Left ventricle myocardium inferior (tissue), 1 donor: Measurements from ENCODE around the gene PLA2G2D. TPM values are rescaled to one million over a fixed set of nuclear protein-coding genes. Genes with fewer than 3 reads are reported as not detected.
A peak's percentile ranks its signal among the peaks of the same experiment; 100 is the strongest.

ENCODE experiments used
- DNase-seq: peaks from one replicate; pipeline ENCODE4 v3.0.0-alpha.2; 2020
- H3K27ac ChIP-seq: fragments of 200-600 bp; replicated peaks from 2 replicates; pipeline ENCODE4 v1.8.0; 2021
- H3K27me3 ChIP-seq: fragments of 200-600 bp; 2 replicates; pipeline ENCODE4 v1.8.0; 2021; ENCODE audit warnings: low read depth
- H3K36me3 ChIP-seq: fragments of 200-600 bp; 2 replicates; pipeline ENCODE4 v1.8.0; 2021
- H3K4me1 ChIP-seq: fragments of 200-600 bp; 2 replicates; pipeline ENCODE4 v1.8.0; 2021
- H3K4me3 ChIP-seq: fragments of 200-600 bp; 2 replicates; pipeline ENCODE4 v1.8.0; 2021; ENCODE audit warnings: mild to moderate bottlenecking, moderate library complexity
- H3K9me3 ChIP-seq: fragments of 200-600 bp; replicated peaks from 2 replicates; pipeline ENCODE4 v1.8.0; 2021
- intact Hi-C: fragments of 100-400 bp; cut with micrococcal nuclease; formaldehyde crosslinking; loops from one replicate; pipeline ENCODE4 v1.11.0; 2022
- total RNA-seq: library from RNA; stranded (reverse); fragmentation: NEBNext Ultra II Directional; extraction: Animal tissue kit (Norgen Biotek cat#: 25700); gene quantifications from one replicate; pipeline ENCODE4 v1.2.1, GENCODE V29; 2021
- TF ChIP-seq, protein P1 (sequence below): fragments of 200-600 bp; IDR thresholded peaks from 2 replicates; pipeline ENCODE4 v1.8.0; 2021; ENCODE audit warnings: antibody characterized with exemption, mild to moderate bottlenecking, borderline replicate concordance
- donor health status: DM: no; HTN: yes; CAD: no; lungs with severe emphysema.

Gene PLA2G2D
- total RNA-seq, 1 donor from 2014 or later = not detected

- DNase-seq = no peak
- intact Hi-C loops = loop anchor here (10.0 kb wide), 1 partner anchor 125 kb away; the partner anchor contains the start of gene PLA2G2A
- H3K27ac ChIP-seq = no peak overlapping the region
- H3K9me3 ChIP-seq = peaks cover 13% of the 10 kb centered on the region
- H3K27me3 ChIP-seq = peaks cover 15% of the 10 kb centered on the region
- no peaks in the 10 kb centered on the region for H3K36me3 ChIP-seq
- H3K4me3 ChIP-seq = no peak overlapping the region
- peaks cover 7% of the 10 kb centered on the region for H3K4me1 ChIP-seq
- TF ChIP-seq, protein P1, sequence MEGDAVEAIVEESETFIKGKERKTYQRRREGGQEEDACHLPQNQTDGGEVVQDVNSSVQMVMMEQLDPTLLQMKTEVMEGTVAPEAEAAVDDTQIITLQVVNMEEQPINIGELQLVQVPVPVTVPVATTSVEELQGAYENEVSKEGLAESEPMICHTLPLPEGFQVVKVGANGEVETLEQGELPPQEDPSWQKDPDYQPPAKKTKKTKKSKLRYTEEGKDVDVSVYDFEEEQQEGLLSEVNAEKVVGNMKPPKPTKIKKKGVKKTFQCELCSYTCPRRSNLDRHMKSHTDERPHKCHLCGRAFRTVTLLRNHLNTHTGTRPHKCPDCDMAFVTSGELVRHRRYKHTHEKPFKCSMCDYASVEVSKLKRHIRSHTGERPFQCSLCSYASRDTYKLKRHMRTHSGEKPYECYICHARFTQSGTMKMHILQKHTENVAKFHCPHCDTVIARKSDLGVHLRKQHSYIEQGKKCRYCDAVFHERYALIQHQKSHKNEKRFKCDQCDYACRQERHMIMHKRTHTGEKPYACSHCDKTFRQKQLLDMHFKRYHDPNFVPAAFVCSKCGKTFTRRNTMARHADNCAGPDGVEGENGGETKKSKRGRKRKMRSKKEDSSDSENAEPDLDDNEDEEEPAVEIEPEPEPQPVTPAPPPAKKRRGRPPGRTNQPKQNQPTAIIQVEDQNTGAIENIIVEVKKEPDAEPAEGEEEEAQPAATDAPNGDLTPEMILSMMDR = no peak
Observed at GRCh38 chr1:20099533-20099932, 19.8 kb downstream of the PLA2G2D start.

DNA sequence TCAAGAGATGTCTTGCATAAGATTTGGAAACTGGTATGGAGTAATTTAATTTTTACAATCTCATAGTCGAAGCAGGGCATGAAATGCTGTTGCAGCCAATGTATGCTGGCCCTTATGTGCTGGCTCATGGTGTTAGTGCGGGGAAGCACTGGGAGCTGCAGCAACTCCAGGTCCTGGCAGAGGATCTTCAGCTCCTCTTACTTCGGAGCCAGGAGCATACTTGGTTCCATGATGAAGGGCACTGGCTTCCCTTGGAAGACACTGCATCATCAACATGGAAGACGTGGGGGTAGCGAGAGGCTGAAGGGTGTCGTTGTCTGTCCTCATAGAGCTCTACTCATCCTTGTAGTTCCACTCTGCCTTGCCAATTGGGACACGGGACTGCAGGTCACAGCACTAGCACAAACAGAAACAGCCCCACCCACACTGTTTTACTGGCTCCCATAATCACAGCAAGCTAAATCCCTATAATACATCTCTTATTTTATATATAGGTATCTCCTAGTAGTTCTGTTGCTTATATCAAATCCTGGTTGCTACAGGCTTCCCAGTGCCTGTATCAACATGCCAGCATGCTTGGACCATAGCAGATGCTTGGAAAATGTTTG lies 22.4 kb downstream of the PLA2G2D start:
- peaks cover 11% of the 10 kb centered on the region for H3K27me3 ChIP-seq
- TF ChIP-seq, protein P1 = no peak
- H3K9me3 ChIP-seq = peaks cover 13% of the 10 kb centered on the region
- no peaks in the 10 kb centered on the region for H3K36me3 ChIP-seq
- peaks cover 13% of the 10 kb centered on the region for H3K4me1 ChIP-seq
- H3K4me3 ChIP-seq = no peak overlapping the region
- intact Hi-C loops = loop anchor here (10.0 kb wide), 1 partner anchor 122 kb away; the partner anchor contains the start of gene PLA2G2A
- DNase-seq = no peak
- peak overlapping the region; percentile 81 for H3K27ac ChIP-seq

- peaks cover 9% of the 10 kb centered on the region for H3K36me3 ChIP-seq
- H3K4me3 ChIP-seq = no peak overlapping the region
- peak overlapping the region; percentile 81 for H3K27ac ChIP-seq
- H3K4me1 ChIP-seq = peaks cover 6% of the 10 kb centered on the region
- DNase-seq = no peak
- TF ChIP-seq, protein P1 = no peak
- peaks cover 13% of the 10 kb centered on the region for H3K9me3 ChIP-seq
- intact Hi-C loops = loop anchor here (10.0 kb wide), 1 partner anchor 121 kb away; the partner anchor contains the start of gene PLA2G2A
- peaks cover 8% of the 10 kb centered on the region for H3K27me3 ChIP-seq
Observed at GRCh38 chr1:20095564-20096434, 23.5 kb downstream of the PLA2G2D start.

DNA sequence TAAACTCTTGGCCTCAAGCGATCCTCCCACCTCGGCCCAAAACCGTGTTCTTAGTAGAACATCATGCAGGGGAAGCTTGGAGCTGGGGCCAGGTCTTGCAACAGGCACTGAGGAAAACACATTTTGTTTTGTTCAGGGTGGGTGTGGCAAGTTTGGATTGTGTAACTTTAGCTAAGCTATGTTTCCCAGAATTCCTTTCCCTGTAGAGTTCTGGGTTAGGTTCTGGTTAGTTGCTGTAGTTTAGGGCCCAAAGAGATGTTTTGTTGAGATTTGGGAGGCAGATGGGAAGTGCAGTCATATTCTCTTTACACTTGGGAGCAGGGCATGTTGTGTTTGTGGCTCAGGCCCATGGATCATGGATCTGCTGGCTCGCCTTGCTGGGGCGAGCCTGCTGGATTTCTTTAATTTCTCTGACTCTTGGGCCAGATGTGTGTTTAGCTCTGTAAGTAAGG lies 25.4 kb downstream of the PLA2G2D start:
- peak; percentile 79 for DNase-seq
- Histone ChIP-seq H3K36me3 (peaks cover 28% of the 10 kb centered on the region), H3K9me3 (peaks cover 13% of the 10 kb centered on the region), H3K27me3 (no peaks in the 10 kb centered on the region), H3K4me1 (peaks cover 6% of the 10 kb centered on the region), H3K27ac (peak overlapping the region; percentile 81), H3K4me3 (no peak overlapping the region)
- intact Hi-C loops = loop anchor here (10.0 kb wide), 1 partner anchor 119 kb away; the partner anchor contains the start of gene PLA2G2A
- TF ChIP-seq, protein P1 = no peak

- peak overlapping the region; percentile 80 for H3K27ac ChIP-seq
- H3K9me3 ChIP-seq = peaks cover 13% of the 10 kb centered on the region
- H3K36me3 ChIP-seq = peaks cover 33% of the 10 kb centered on the region
- intact Hi-C loops = loop anchor here (10.0 kb wide), 1 partner anchor 119 kb away; the partner anchor contains the start of gene PLA2G2A
- H3K27me3 ChIP-seq = no peaks in the 10 kb centered on the region
- H3K4me1 ChIP-seq = peaks cover 6% of the 10 kb centered on the region
- no peak for DNase-seq
- H3K4me3 ChIP-seq = no peak overlapping the region
- TF ChIP-seq, protein P1 = no peak
Observed at GRCh38 chr1:20093303-20093702, 26.0 kb downstream of the PLA2G2D start.
